ENCODE data around the gene RNU6-8.

Gene RNU6-8

DNA sequence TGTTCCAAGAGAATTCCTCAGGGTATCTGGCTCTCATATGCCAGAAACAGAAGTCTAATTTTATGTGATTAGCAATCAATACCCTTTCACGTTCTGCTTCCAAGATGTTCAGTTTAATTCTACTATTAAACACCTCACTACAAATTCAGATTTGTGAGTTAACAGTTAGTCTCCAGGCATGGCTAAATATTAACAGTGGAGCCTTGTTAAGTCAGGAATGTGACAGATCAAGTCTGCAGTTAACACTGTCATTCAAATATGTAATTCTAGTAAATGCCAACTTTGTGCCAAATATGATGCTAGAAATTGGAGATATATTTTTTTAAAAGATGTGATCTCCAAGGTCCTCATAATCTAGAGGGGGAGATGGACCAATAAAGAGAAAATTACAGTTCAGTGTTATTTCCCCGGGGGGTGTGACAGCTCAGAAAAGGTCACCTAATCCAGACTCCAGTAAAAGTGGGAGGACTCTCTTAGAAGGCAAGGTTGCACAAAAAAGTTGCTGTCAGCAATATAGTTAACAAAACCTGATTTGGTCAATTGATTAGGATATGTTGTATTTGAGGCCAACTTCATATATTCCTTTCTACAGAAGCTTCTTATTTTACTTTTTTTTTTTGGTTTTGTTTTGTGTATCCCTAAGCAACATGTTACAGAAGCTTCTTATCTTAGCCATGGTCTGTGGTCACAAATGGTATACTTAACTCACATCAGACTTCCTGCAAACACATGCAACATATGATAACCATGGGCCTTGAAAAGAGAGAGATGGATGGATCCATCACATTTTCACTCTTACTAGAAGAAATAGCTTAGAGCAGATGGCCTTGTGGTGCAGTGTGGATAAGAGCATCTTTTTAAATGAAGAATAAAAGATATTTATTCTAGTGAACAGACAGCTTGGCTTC, 19.7 kb downstream of the RNU6-8 start:
- no peaks in the 10 kb centered on the region for H3K36me3 ChIP-seq (ENCODE audit: insufficient read depth, low read length)
- no peaks in the 10 kb centered on the region for H4K20me1 ChIP-seq (ENCODE audit: insufficient read depth, low read length)

DNA sequence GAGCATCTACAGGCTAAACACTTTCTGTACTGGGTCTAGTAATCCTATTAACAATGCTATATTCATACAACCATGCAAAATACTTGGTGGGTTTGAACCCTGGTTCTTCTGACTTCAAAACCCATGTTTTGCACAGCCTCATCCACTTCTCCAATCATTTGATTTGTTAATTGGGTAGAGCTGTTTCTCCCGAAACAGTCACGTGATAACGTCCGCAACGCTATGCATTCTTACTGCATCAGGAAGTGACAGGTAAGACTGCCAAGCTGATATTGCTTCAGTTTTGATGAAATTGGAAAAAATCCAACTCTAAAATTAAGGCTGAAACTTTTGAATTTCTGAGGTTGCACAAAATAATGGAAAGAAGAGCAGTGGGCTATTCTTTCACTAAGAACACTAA, 31.6 kb downstream of the RNU6-8 start:
- no peak for TF ChIP-seq EZH2 (IDR thresholded peaks at IDR 0.05; ENCODE audit: borderline replicate concordance, low read length)
- TF ChIP-seq, protein P1, sequence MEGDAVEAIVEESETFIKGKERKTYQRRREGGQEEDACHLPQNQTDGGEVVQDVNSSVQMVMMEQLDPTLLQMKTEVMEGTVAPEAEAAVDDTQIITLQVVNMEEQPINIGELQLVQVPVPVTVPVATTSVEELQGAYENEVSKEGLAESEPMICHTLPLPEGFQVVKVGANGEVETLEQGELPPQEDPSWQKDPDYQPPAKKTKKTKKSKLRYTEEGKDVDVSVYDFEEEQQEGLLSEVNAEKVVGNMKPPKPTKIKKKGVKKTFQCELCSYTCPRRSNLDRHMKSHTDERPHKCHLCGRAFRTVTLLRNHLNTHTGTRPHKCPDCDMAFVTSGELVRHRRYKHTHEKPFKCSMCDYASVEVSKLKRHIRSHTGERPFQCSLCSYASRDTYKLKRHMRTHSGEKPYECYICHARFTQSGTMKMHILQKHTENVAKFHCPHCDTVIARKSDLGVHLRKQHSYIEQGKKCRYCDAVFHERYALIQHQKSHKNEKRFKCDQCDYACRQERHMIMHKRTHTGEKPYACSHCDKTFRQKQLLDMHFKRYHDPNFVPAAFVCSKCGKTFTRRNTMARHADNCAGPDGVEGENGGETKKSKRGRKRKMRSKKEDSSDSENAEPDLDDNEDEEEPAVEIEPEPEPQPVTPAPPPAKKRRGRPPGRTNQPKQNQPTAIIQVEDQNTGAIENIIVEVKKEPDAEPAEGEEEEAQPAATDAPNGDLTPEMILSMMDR (IDR thresholded peaks at IDR 0.05; ENCODE audit: low read length) = no peak
- Histone ChIP-seq H3K4me2 (ENCODE audit: low read length) (no peak overlapping the region), H3K9me2 (ENCODE audit: low read depth, low read length) (no peaks in the 10 kb centered on the region), H3K36me3 (ENCODE audit: insufficient read depth, low read length) (no peaks in the 10 kb centered on the region), H3K4me1 (ENCODE audit: insufficient read depth, low read length, severe bottlenecking) (no peaks in the 10 kb centered on the region), H3F3A (ENCODE audit: insufficient read depth, low read length) (no peaks in the 10 kb centered on the region), H3K4me3 (ENCODE audit: low read depth, low read length, poor library complexity, severe bottlenecking) (no peak overlapping the region), H3K27me3 (ENCODE audit: insufficient read depth, low read length) (no peaks in the 10 kb centered on the region), H4K20me1 (ENCODE audit: insufficient read depth, low read length) (no peaks in the 10 kb centered on the region), H3K9ac (ENCODE audit: low read length) (no peak overlapping the region), H3K9me3 (ENCODE audit: low read length) (no peaks in the 10 kb centered on the region), H3K79me2 (ENCODE audit: insufficient read depth, low read length) (no peaks in the 10 kb centered on the region), H3K27ac (ENCODE audit: low read depth, low read length, poor library complexity, severe bottlenecking) (no peak overlapping the region), H2AFZ (ENCODE audit: low read length) (no peak overlapping the region)

More for the DNA sequence above, 19.7 kb downstream of the RNU6-8 start:
- H3K4me1 ChIP-seq (ENCODE audit: insufficient read depth, low read length, severe bottlenecking) = no peaks in the 10 kb centered on the region
- H3K9ac ChIP-seq (ENCODE audit: low read length) = no peak overlapping the region
- no peak overlapping the region for H3K4me3 ChIP-seq (ENCODE audit: low read depth, low read length, poor library complexity, severe bottlenecking)
- H3K9me2 ChIP-seq (ENCODE audit: low read depth, low read length) = no peaks in the 10 kb centered on the region
- no peak overlapping the region for H2AFZ ChIP-seq (ENCODE audit: low read length)
- no peaks in the 10 kb centered on the region for H3K27me3 ChIP-seq (ENCODE audit: insufficient read depth, low read length)
- no peaks in the 10 kb centered on the region for H3K79me2 ChIP-seq (ENCODE audit: insufficient read depth, low read length)
- no peak overlapping the region for H3K27ac ChIP-seq (ENCODE audit: low read depth, low read length, poor library complexity, severe bottlenecking)
- H3F3A ChIP-seq (ENCODE audit: insufficient read depth, low read length) = no peaks in the 10 kb centered on the region
- TF ChIP-seq, protein P1 (IDR thresholded peaks at IDR 0.05; ENCODE audit: low read length) = no peak
- TF ChIP-seq EZH2 (IDR thresholded peaks at IDR 0.05; ENCODE audit: borderline replicate concordance, low read length) = no peak
- no peak overlapping the region for H3K4me2 ChIP-seq (ENCODE audit: low read length)
- peaks cover 7% of the 10 kb centered on the region; the same call in 1 of the 2 replicates for H3K9me3 ChIP-seq (ENCODE audit: low read length)

DNA sequence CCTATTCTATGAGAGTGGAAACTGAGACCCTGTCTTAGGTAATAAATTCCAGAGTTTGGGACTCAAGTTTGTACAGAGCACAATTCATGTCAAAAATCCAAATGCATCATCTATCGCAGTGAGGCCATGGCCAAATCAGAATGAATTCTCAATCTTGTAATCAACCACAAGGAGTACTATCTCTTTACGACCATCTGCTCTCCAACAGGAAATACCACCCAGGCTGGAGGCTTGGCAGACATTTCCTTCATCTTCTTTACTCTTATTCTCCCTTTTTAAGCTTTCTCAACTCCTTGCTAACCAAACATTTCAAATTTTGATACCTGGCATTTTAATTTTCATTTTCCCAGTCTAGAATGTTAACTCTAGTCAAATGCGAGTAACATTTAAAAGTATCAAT, 33.9 kb downstream of the RNU6-8 start:
- H3F3A ChIP-seq (ENCODE audit: insufficient read depth, low read length) = no peaks in the 10 kb centered on the region
- no peak overlapping the region for H3K4me3 ChIP-seq (ENCODE audit: low read depth, low read length, poor library complexity, severe bottlenecking)
- no peak overlapping the region for H2AFZ ChIP-seq (ENCODE audit: low read length)
- TF ChIP-seq, protein P1 (IDR thresholded peaks at IDR 0.05; ENCODE audit: low read length) = no peak
- TF ChIP-seq EZH2 (IDR thresholded peaks at IDR 0.05; ENCODE audit: borderline replicate concordance, low read length) = no peak
- H3K36me3 ChIP-seq (ENCODE audit: insufficient read depth, low read length) = no peaks in the 10 kb centered on the region
- no peaks in the 10 kb centered on the region for H3K79me2 ChIP-seq (ENCODE audit: insufficient read depth, low read length)
- H3K4me1 ChIP-seq (ENCODE audit: insufficient read depth, low read length, severe bottlenecking) = no peaks in the 10 kb centered on the region
- H3K9me2 ChIP-seq (ENCODE audit: low read depth, low read length) = no peaks in the 10 kb centered on the region
- H3K27me3 ChIP-seq (ENCODE audit: insufficient read depth, low read length) = no peaks in the 10 kb centered on the region
- H3K4me2 ChIP-seq (ENCODE audit: low read length) = no peak overlapping the region
- no peak overlapping the region for H3K9ac ChIP-seq (ENCODE audit: low read length)
- no peaks in the 10 kb centered on the region for H3K9me3 ChIP-seq (ENCODE audit: low read length)
- H4K20me1 ChIP-seq (ENCODE audit: insufficient read depth, low read length) = no peaks in the 10 kb centered on the region
- no peak overlapping the region for H3K27ac ChIP-seq (ENCODE audit: low read depth, low read length, poor library complexity, severe bottlenecking)

All from OCI-LY1 (cell line).